IMR-90 (cell line): Measurements from ENCODE around the gene FAM131C. TPM values are rescaled to one million over a fixed set of nuclear protein-coding genes. Genes with fewer than 3 reads are reported as not detected.

Experiments used
- ATAC-seq: fragments of 200-7000 bp; cut with Tn5 transposase; 2 replicates; pipeline ENCODE4 v1.9.1; 2020; ENCODE audit warnings: low read depth, mild to moderate bottlenecking, moderate library complexity
- BruUV-seq: library from RNA; stranded (reverse); fragments of 400-500 nt; replicated peaks from 2 replicates; lab custom pipeline; 2021; lab: Mats Ljungman, UMichigan
- CTCF ChIA-PET: fragments of 300-600 bp; formaldehyde crosslinking; extraction: SDS; loops from one replicate; lab custom pipeline; 2021; ENCODE audit warnings: antibody characterized with exemption; lab: Yijun Ruan, JAX
- POLR2A ChIA-PET: fragments of 300-600 bp; sonication (Branson Sonifier 250); formaldehyde crosslinking; loops from one replicate; lab custom pipeline; 2022; ENCODE audit warnings: antibody characterized with exemption; ENCODE audit not compliant: unreplicated experiment; lab: Charles Lee
- DNase-seq: peaks from one replicate; pipeline ENCODE4 v3.0.0; 2013
- H2AFZ ChIP-seq: replicated peaks from 2 replicates; pipeline ENCODE3; 2013; ENCODE audit warnings: low read length, mild to moderate bottlenecking; ENCODE audit not compliant: poor library complexity
- H2AK5ac ChIP-seq: 2 replicates; pipeline ENCODE4 v1.6.1; 2013; ENCODE audit warnings: low read depth, low read length, inconsistent platforms
- H2AK9ac ChIP-seq: replicated peaks from 2 replicates; pipeline ENCODE3; 2013; ENCODE audit warnings: mild to moderate bottlenecking, low read depth, low read length, moderate library complexity; ENCODE audit not compliant: poor library complexity
- H2BK120ac ChIP-seq: 2 replicates; pipeline ENCODE4 v1.6.1; 2013; ENCODE audit warnings: low read depth, low read length, inconsistent platforms
- H2BK15ac ChIP-seq: 3 replicates; pipeline ENCODE4 v1.6.1; 2013; ENCODE audit warnings: low read depth, low read length, inconsistent platforms
- H2BK20ac ChIP-seq: 2 replicates; pipeline ENCODE4 v1.6.1; 2013; ENCODE audit warnings: low read depth, mild to moderate bottlenecking, inconsistent platforms, low read length, moderate library complexity
- H2BK5ac ChIP-seq: 2 replicates; pipeline ENCODE4 v1.6.1; 2013; ENCODE audit warnings: mild to moderate bottlenecking, low read depth, low read length, inconsistent platforms; ENCODE audit not compliant: poor library complexity, severe bottlenecking
- H3K14ac ChIP-seq: replicated peaks from 2 replicates; pipeline ENCODE4 v1.6.1; 2013; ENCODE audit warnings: low read depth, low read length, inconsistent platforms
- H3K18ac ChIP-seq: 2 replicates; pipeline ENCODE4 v1.6.1; 2013; ENCODE audit warnings: low read depth, low read length, control low read depth
- H3K23ac ChIP-seq: 2 replicates; pipeline ENCODE4 v1.6.1; 2013; ENCODE audit warnings: low read depth, low read length, inconsistent platforms
- H3K27ac ChIP-seq: 2 replicates; pipeline ENCODE4 v1.5.1; 2013; ENCODE audit warnings: mild to moderate bottlenecking, control low read depth, low read length; ENCODE audit not compliant: insufficient read depth
- H3K27me3 ChIP-seq: 2 replicates; pipeline ENCODE4 v1.6.1; 2013; ENCODE audit warnings: low read length; ENCODE audit not compliant: control insufficient read depth, insufficient read depth
- H3K36me3 ChIP-seq: 2 replicates; pipeline ENCODE4 v1.6.1; 2013; ENCODE audit warnings: low read length, mixed read lengths; ENCODE audit not compliant: control insufficient read depth, insufficient read depth
- H3K4ac ChIP-seq: 2 replicates; pipeline ENCODE4 v1.6.1; 2013; ENCODE audit warnings: low read depth, low read length, inconsistent platforms
- H3K4me1 ChIP-seq: 2 replicates; pipeline ENCODE4 v1.6.1; 2013; ENCODE audit warnings: low read length, mixed read lengths; ENCODE audit not compliant: control insufficient read depth, insufficient read depth
- H3K4me2 ChIP-seq: 2 replicates; pipeline ENCODE4 v1.6.1; 2013; ENCODE audit warnings: low read depth, mild to moderate bottlenecking, control low read depth, low read length, moderate library complexity
- H3K4me3 ChIP-seq: 2 replicates; pipeline ENCODE4 v1.5.1; 2013; ENCODE audit warnings: low read depth, mild to moderate bottlenecking, control low read depth, low read length, moderate library complexity; ENCODE audit not compliant: insufficient read depth
- H3K56ac ChIP-seq: 2 replicates; pipeline ENCODE4 v1.6.1; 2013; ENCODE audit warnings: low read length, inconsistent platforms; ENCODE audit not compliant: insufficient read depth; ENCODE audit errors: extremely low read depth
- H3K79me1 ChIP-seq, 2 experiments: 2 replicates each; pipeline ENCODE4 v1.6.1; 2013; ENCODE audit warnings: low read length in 2 of 2, inconsistent platforms in 1 of 2, low read depth in 1 of 2
- H3K9ac ChIP-seq: 2 replicates; pipeline ENCODE4 v1.6.1; 2013; ENCODE audit warnings: low read depth, low read length, control low read depth
- H3K9me1 ChIP-seq: 2 replicates; pipeline ENCODE4 v1.6.1; 2013; ENCODE audit warnings: low read length, inconsistent platforms; ENCODE audit not compliant: insufficient read depth
- H3K9me3 ChIP-seq: 2 replicates; pipeline ENCODE4 v1.6.1; 2013; ENCODE audit warnings: low read length; ENCODE audit not compliant: control insufficient read depth, insufficient read depth
- H4K20me1 ChIP-seq: 2 replicates; pipeline ENCODE4 v1.6.1; 2013; ENCODE audit warnings: low read length, inconsistent platforms; ENCODE audit not compliant: insufficient read depth
- H4K5ac ChIP-seq: 2 replicates; pipeline ENCODE4 v1.6.1; 2013; ENCODE audit warnings: mild to moderate bottlenecking, low read depth, low read length, control low read depth
- H4K8ac ChIP-seq, 2 experiments: 2 replicates each; pipeline ENCODE4 v1.6.1; 2013; ENCODE audit warnings: low read depth in 2 of 2, low read length in 2 of 2, control low read depth in 1 of 2, inconsistent platforms in 1 of 2
- H4K91ac ChIP-seq: 2 replicates; pipeline ENCODE4 v1.6.1; 2013; ENCODE audit warnings: low read depth, low read length, inconsistent platforms; ENCODE audit not compliant: insufficient read depth
- BHLHE40 ChIP-seq: fragments of 150-350 bp; IDR thresholded peaks from 2 replicates; pipeline ENCODE4 v1.6.1; 2016; ENCODE audit warnings: mild to moderate bottlenecking, low read depth, low read length
- MAFK ChIP-seq: IDR thresholded peaks from 2 replicates; pipeline ENCODE4 v1.6.1; 2012; ENCODE audit warnings: low read depth, low read length, improper control_type of control experiment
- MAZ ChIP-seq: IDR thresholded peaks from 2 replicates; pipeline ENCODE4 v1.6.1; 2012; ENCODE audit warnings: low read depth, mild to moderate bottlenecking, low read length, improper control_type of control experiment, moderate library complexity, borderline replicate concordance
- RCOR1 ChIP-seq: IDR thresholded peaks from 2 replicates; pipeline ENCODE4 v1.6.1; 2012; ENCODE audit warnings: mild to moderate bottlenecking, low read length, improper control_type of control experiment; ENCODE audit not compliant: insufficient replicate concordance
- RFX5 ChIP-seq: IDR thresholded peaks from 2 replicates; pipeline ENCODE4 v1.8.0; 2012; ENCODE audit warnings: low read depth, mild to moderate bottlenecking, low read length, moderate library complexity
- SMC3 ChIP-seq: fragments of 150-350 bp; IDR thresholded peaks from 2 replicates; pipeline ENCODE4 v1.6.1; 2016; ENCODE audit warnings: low read depth, mild to moderate bottlenecking, antibody characterized with exemption, low read length, moderate library complexity
- WGBS, 2 experiments: methylation state at CpG; one replicate each; pipeline versions ENCODE4 v1.1.5 to v1.1.7; 2013; ENCODE audit warnings: missing lambda C conversion rate in 2 of 2; ENCODE audit not compliant: insufficient read length in 1 of 2; ENCODE audit errors: extremely low coverage in 2 of 2; 5-methylcytosine and 5-hydroxymethylcytosine counted together
- dilution Hi-C: fragments of 300-500 bp; cut with HindIII; formaldehyde crosslinking; loops from one replicate; pipeline ENCODE4 v1.14.3; 2018; ENCODE audit warnings: low sequenced_read_pairs; ENCODE audit not compliant: unreplicated experiment
- in situ Hi-C: fragments of 300-500 bp; cut with MboI; formaldehyde crosslinking; loops from 3 replicates; pipeline ENCODE4 v1.14.3; 2019; ENCODE audit warnings: low sequenced_read_pairs, inconsistent platforms, mixed read lengths
- intact Hi-C: fragments of 100-400 bp; cut with micrococcal nuclease; formaldehyde crosslinking; loops from 2 replicates; pipeline ENCODE4 v1.10.0; 2022
- polyA plus RNA-seq, 3 experiments: library from polyadenylated mRNA; depleted of rRNA; stranded (reverse); fragments of >200 nt; gene quantifications; 2 replicates each; pipeline ENCODE4 v1.2.3, GENCODE V29; 2012; ENCODE audit warnings: low replicate concordance in 1 of 3
- total RNA-seq: library from RNA; depleted of rRNA; stranded (reverse); fragments of >200 nt; gene quantifications from 2 replicates; pipeline ENCODE4 v1.2.3, GENCODE V29; 2012
- TF ChIP-seq, protein P1 (sequence below): fragments of 150-350 bp; IDR thresholded peaks from 2 replicates; pipeline ENCODE4 v1.6.1; 2016; ENCODE audit warnings: low read depth, mild to moderate bottlenecking, low read length, moderate library complexity, borderline replicate concordance
- TF ChIP-seq, protein P2 (sequence below): fragments of 150-350 bp; IDR thresholded peaks from 2 replicates; pipeline ENCODE4 v1.6.1; 2017; ENCODE audit warnings: mild to moderate bottlenecking, antibody characterized with exemption, low read length, low read depth

The FAM131C gene
- total and polyA plus RNA-seq, 2 of the 4 experiments (the other 2 are of a cell fraction), result 0.18 to 1.0 TPM

DNA sequence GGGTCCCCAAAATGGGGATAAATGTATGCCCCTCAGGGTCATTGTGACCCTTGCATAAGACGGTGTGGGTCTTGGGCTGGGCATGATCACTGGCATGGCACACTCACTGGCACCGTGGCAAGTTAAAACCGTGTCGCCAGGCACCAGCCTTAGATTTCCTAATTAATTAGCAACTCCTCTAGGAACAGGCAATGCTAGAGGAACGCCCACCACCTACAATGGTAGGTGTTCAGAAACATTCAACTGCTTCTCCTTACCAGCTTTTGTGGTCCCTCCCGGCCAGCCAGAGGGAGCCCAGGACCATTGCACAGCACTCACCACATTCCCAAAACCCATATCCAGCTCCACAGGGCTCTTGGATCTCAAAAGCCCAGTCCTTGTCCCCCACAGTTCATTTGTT, 46.1 kb upstream of the FAM131C start:
- no peak overlapping the region for H3K27ac ChIP-seq
- no TSS peak for BruUV-seq
- CTCF ChIA-PET, result no interaction called here
- no peak overlapping the region for H3K23ac ChIP-seq
- H3K9me1 ChIP-seq, result peaks cover 13% of the 10 kb centered on the region
- H3K36me3 ChIP-seq, result peaks cover 9% of the 10 kb centered on the region
- H2BK20ac ChIP-seq, result no peak overlapping the region
- peaks cover 2 to 16% of the 10 kb centered on the region in 2 experiments for H3K79me1 ChIP-seq
- no peak overlapping the region for H4K8ac ChIP-seq
- H3K4ac ChIP-seq, result no peak overlapping the region
- H2BK120ac ChIP-seq, result no peak overlapping the region
- in situ Hi-C loops (no loop called here), intact Hi-C loops (no loop called here), dilution Hi-C loops (no loop called here)
- POLR2A ChIA-PET, result interaction anchor here (0.6 kb wide), 1 partner anchor 104 kb away, joined by 10 read pairs; no protein-coding TSS in a partner anchor
- H3K56ac ChIP-seq, result no peak overlapping the region
- no peaks in the 10 kb centered on the region for H3K27me3 ChIP-seq
- H2AK5ac ChIP-seq, result no peak overlapping the region
- H4K20me1 ChIP-seq, result peaks cover 27% of the 10 kb centered on the region
- H3K4me1 ChIP-seq, result peaks cover 13% of the 10 kb centered on the region
- H3K18ac ChIP-seq, result no peak overlapping the region
- DNase-seq (no peak), ATAC-seq (no peak)
- no peak overlapping the region for H2AK9ac ChIP-seq
- no peak overlapping the region for H3K4me2 ChIP-seq
- no peak overlapping the region for H4K91ac ChIP-seq
- TF ChIP-seq, protein P1, sequence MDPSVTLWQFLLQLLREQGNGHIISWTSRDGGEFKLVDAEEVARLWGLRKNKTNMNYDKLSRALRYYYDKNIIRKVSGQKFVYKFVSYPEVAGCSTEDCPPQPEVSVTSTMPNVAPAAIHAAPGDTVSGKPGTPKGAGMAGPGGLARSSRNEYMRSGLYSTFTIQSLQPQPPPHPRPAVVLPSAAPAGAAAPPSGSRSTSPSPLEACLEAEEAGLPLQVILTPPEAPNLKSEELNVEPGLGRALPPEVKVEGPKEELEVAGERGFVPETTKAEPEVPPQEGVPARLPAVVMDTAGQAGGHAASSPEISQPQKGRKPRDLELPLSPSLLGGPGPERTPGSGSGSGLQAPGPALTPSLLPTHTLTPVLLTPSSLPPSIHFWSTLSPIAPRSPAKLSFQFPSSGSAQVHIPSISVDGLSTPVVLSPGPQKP, result no peak
- TF ChIP-seq RCOR1 (no peak), SMC3 (no peak), MAZ (no peak), BHLHE40 (no peak), RFX5 (no peak), MAFK (no peak)
- TF ChIP-seq, protein P2, sequence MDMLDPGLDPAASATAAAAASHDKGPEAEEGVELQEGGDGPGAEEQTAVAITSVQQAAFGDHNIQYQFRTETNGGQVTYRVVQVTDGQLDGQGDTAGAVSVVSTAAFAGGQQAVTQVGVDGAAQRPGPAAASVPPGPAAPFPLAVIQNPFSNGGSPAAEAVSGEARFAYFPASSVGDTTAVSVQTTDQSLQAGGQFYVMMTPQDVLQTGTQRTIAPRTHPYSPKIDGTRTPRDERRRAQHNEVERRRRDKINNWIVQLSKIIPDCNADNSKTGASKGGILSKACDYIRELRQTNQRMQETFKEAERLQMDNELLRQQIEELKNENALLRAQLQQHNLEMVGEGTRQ, result no peak
- H2AFZ ChIP-seq, result no peak overlapping the region
- no peaks in the 10 kb centered on the region for H3K9me3 ChIP-seq
- no peak overlapping the region for H4K5ac ChIP-seq
- H3K9ac ChIP-seq, result no peak overlapping the region
- no peak overlapping the region for H3K14ac ChIP-seq
- no peak overlapping the region for H3K4me3 ChIP-seq
- H2BK5ac ChIP-seq, result no peak overlapping the region
- 100% methylated on average over 2 of the region's 6 CpGs; no CpG with 5 or more reads in 1 of the 2 experiments for WGBS, 2 experiments
- no peak overlapping the region for H2BK15ac ChIP-seq
